HAP-1 (cell line): ENCODE data around the gene ADAMTS17.
"Not testable (repeated sequence)": the region's sequence is repeated elsewhere in the genome, so short reads cannot be mapped to it uniquely, and the experiment has no call there.

Source experiments
- DNase-seq, 2 experiments: peaks; one replicate each; pipeline ENCODE4 v3.0.0-alpha.2; 2016 to 2020; ENCODE audit warnings: low spot score in 2 of 2
- H3K27me3 ChIP-seq: fragments of 250-450 bp; sonication (Bioruptor Pico); 2 replicates; pipeline ENCODE4 v1.5.1; 2020; ENCODE audit warnings: low read depth, mild to moderate bottlenecking, moderate library complexity
- H3K36me3 ChIP-seq: fragments of 250-450 bp; sonication (Bioruptor Pico); replicated peaks from 2 replicates; pipeline ENCODE4 v1.5.1; 2020; ENCODE audit warnings: mild to moderate bottlenecking
- H3K4me1 ChIP-seq: fragments of 250-450 bp; sonication (Bioruptor Pico); 2 replicates; pipeline ENCODE4 v1.5.1; 2020; ENCODE audit warnings: mild to moderate bottlenecking
- H3K4me3 ChIP-seq: fragments of 250-450 bp; sonication (Bioruptor Pico); 2 replicates; pipeline ENCODE4 v1.5.1; 2020; ENCODE audit warnings: mild to moderate bottlenecking, moderate library complexity
- H3K9me3 ChIP-seq: fragments of 250-450 bp; sonication (Bioruptor Pico); 2 replicates; pipeline ENCODE4 v1.5.1; 2020; ENCODE audit warnings: mild to moderate bottlenecking, moderate library complexity
- in situ Hi-C: fragments of 300-500 bp; cut with MboI; formaldehyde crosslinking; loops from 3 replicates; pipeline ENCODE4 v1.14.3; 2020; ENCODE audit warnings: low sequenced_read_pairs, inconsistent platforms, mixed read lengths

The ADAMTS17 gene

DNA sequence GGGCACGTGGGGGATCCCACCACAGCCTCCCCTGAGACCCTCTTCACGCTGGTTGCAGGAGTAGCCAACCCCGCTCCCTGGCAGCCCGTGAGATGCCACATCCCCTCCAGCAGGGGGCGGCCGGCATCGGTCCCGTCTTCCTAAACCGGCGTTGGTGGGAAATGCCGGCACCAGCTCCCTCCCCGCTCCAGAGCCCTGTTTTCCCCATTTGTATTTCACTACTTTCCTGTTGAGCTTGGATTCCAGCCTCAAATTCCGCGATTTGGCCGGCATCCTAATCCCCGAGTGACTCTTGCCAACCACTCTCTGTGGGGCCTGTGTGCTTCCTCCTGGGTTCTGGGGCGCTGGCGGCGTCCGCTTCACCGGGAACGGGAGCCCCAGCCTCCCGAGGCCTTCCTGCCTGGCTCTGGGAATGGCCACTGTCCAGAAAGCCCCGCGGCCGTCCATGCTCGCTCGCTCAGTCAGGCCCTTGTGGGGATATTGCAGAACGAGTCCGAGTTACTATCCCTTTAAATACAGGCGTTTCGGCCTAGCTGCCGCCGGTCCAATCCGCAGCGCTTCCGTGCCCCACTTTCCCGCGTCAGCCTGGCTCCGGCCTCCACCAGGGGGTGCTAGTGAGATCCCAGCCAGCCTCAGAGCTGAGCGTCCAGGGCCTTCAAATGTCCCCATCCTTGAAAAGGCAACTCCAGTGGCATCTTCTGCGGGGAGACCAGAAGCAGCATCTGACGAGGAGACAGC is 8.1 kb upstream of the ADAMTS17 start:
- no peaks in the 10 kb centered on the region for H3K36me3 ChIP-seq
- in situ Hi-C loops = loop anchor here (10.0 kb wide), 2 partner anchors 225 to 255 kb away; partner anchors contain the start of genes ASB7 and LINS1
- H3K4me1 ChIP-seq = no peaks in the 10 kb centered on the region
- no peaks in the 10 kb centered on the region for H3K9me3 ChIP-seq
- peak overlapping the region; percentile 35 for H3K4me3 ChIP-seq
- H3K27me3 ChIP-seq = 0 out of 2 replicates have a peak, but pooled peaks cover 2% of the 10 kb centered on the region
- DNase-seq = peak; percentile 63 to 92

DNA sequence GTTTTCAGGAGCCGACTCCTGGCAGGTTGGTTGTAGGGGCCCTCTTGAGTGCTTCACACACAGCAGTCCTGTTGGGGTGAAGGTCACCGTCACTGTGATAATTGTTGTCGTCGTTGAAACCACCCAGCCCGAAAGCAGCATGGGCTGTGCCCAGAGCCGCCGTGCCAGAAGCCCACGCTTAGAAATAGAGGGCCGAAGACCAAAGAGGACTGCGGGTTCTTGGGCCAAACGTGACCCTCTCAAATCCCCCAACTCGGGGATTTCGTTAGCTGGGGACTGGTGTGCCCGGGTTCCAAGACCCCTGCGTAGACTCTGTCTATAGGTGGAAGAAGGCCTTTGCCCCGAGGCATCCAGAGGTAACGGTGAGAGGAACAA is 7.5 kb upstream of the ADAMTS17 start:
- no peak for DNase-seq
- Histone ChIP-seq H3K27me3 (0 out of 2 replicates have a peak, but pooled peaks cover 2% of the 10 kb centered on the region), H3K9me3 (no peaks in the 10 kb centered on the region), H3K36me3 (no peaks in the 10 kb centered on the region), H3K4me3 (peak overlapping the region; percentile 35; the same call in 1 of the 2 replicates), H3K4me1 (no peaks in the 10 kb centered on the region)
- in situ Hi-C loops = loop anchor here (10.0 kb wide), 2 partner anchors 225 to 255 kb away; partner anchors contain the start of genes ASB7 and LINS1

DNA sequence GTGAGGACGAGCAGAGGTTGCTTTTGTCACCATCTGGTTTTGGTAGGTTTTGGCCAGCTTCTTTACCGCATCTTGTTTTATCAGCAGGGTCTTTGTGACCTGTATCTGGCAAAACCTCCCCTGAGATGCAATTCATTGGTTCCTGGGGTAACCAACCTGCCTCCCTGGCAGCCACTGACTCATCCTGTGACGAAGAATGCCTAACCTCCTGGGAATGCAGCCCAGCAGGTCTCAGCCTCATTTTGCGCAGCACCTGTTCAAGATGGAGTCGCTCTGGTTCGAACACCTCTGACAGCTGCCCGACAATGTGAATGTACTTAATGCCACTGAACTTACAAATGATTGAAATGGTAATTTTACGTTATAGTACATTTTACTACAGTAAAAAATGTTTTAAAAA is 6.8 kb upstream of the ADAMTS17 start:
- DNase-seq = no peak
- in situ Hi-C loops = loop anchor here (10.0 kb wide), 2 partner anchors 226 to 256 kb away; partner anchors contain the start of genes ASB7 and LINS1
- no peaks in the 10 kb centered on the region for H3K36me3 ChIP-seq
- no peaks in the 10 kb centered on the region for H3K9me3 ChIP-seq
- H3K27me3 ChIP-seq = 0 out of 2 replicates have a peak, but pooled peaks cover 2% of the 10 kb centered on the region
- H3K4me3 ChIP-seq = no peak overlapping the region
- no peaks in the 10 kb centered on the region for H3K4me1 ChIP-seq

DNA sequence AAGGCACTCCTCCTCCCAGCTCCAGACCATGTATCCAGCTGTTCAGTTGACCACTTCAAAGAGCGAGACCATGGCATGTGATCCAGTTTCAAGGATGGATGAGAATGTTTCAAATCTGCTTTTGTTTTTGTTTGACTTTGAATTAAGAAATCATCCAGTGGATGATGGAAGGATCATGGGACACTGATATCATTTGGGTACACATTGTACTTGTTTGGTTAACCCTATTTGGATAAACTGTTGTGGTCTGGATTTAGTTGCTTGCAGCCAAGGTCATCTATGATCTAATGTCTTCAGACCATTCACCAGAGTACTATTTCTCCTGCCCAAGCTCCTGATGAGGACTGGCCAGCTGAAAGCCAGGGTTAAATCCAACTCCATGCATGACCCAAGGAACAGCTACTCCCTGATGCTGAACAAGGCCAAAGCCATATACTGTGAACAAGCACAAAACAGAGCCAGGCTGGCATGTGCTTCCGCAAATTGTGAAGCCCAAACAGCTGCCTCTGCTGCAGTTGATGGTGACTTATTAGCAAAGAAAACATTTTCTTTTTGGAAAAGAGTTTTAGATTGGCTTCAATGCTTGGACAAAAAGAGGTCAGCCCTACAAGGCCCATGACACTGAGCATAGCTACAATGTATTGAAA is 5.2 kb upstream of the ADAMTS17 start:
- H3K4me1 ChIP-seq = peaks cover 4% of the 10 kb centered on the region; the same call in 1 of the 2 replicates
- no peak overlapping the region for H3K4me3 ChIP-seq
- DNase-seq = no peak
- in situ Hi-C loops = loop anchor here (10.0 kb wide), 2 partner anchors 228 to 258 kb away; partner anchors contain the start of genes ASB7 and LINS1
- H3K36me3 ChIP-seq = no peaks in the 10 kb centered on the region
- H3K9me3 ChIP-seq = no peaks in the 10 kb centered on the region
- no peaks in the 10 kb centered on the region for H3K27me3 ChIP-seq

DNA sequence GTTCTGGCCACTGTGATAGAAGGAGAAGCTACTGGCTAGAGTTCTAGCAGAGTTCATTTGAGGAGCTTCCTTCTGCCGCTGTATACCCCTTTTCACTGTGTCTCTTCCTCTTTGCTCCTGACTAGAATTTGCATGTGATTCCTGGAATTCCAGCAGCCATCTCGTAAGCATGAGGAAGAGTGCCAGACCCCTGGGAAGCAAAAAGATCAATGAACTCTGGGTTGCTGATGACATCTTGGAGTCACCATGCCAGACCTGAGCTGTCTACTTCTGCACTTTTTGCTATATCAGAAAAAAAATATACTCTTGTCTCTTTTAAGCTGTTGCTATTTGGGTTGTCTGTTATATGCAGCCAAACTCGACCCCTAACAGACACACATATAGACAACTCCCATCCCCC is 3.7 kb upstream of the ADAMTS17 start:
- Histone ChIP-seq H3K9me3 (no peaks in the 10 kb centered on the region), H3K27me3 (no peaks in the 10 kb centered on the region), H3K4me1 (peaks cover 4% of the 10 kb centered on the region; the same call in 1 of the 2 replicates), H3K36me3 (no peaks in the 10 kb centered on the region), H3K4me3 (no peak overlapping the region)
- DNase-seq = no peak
- in situ Hi-C loops = loop anchor here (10.0 kb wide), 2 partner anchors 229 to 259 kb away; partner anchors contain the start of genes ASB7 and LINS1

DNA sequence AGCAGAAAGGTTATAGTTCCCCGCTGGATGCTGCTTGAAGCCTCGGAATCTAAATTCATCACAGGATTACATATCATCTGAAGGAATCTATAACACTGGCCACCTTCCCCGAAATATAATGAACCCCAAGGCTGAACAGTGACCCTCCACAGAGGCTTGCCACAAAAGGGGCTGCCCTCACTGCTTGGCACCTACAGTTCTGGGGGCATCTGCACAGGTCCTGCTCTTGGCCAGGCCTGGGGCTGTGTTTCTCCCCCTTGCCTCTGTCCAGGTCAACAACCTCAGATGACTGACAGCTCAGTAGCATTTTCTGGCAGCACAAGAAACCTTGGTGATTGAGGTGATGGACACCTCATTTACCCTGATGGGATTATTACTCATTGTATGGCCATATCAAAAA is 1.5 kb upstream of the ADAMTS17 start:
- H3K27me3 ChIP-seq = no peaks in the 10 kb centered on the region
- H3K4me3 ChIP-seq = no peak overlapping the region
- in situ Hi-C loops = loop anchor here (10.0 kb wide), 2 partner anchors 232 to 262 kb away; partner anchors contain the start of genes ASB7 and LINS1
- H3K4me1 ChIP-seq = peaks cover 4% of the 10 kb centered on the region; the same call in 1 of the 2 replicates
- no peaks in the 10 kb centered on the region for H3K36me3 ChIP-seq
- DNase-seq = no peak
- no peaks in the 10 kb centered on the region for H3K9me3 ChIP-seq

DNA sequence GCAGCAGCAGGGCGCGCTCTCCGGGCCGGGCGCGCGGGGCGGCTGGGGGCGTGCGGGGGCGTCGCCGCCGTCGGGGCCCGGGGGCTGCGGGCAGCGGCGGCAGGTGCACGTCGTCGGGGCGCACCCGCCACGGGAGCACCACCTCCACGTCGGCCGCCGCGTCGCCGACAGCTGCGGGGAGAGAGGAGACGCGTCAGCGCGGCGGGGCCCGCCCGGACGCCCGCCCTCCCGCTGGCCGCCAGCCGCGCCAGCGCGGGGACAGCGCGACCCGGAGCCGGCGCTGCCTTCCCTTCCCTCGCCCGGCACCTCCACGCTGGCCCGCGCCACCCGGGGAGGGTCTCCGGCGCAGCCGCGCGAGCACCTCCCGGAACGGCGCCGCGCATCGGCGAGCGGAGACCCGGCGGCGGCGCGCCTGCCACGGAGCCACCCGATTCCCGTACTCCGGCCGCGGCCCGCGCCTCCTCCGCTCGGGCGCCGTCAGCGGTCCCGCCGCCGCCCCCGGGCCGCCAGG is 481 bp downstream of the ADAMTS17 start:
- H3K9me3 ChIP-seq = no peaks in the 10 kb centered on the region
- H3K4me3 ChIP-seq = peak overlapping the region; percentile 71
- no peaks in the 10 kb centered on the region for H3K27me3 ChIP-seq
- no peak for DNase-seq
- in situ Hi-C loops = loop anchor here (10.0 kb wide), 2 partner anchors 234 to 264 kb away; partner anchors contain the start of genes ASB7 and LINS1
- H3K36me3 ChIP-seq = no peaks in the 10 kb centered on the region
- peaks cover 4% of the 10 kb centered on the region; the same call in 1 of the 2 replicates for H3K4me1 ChIP-seq

DNA sequence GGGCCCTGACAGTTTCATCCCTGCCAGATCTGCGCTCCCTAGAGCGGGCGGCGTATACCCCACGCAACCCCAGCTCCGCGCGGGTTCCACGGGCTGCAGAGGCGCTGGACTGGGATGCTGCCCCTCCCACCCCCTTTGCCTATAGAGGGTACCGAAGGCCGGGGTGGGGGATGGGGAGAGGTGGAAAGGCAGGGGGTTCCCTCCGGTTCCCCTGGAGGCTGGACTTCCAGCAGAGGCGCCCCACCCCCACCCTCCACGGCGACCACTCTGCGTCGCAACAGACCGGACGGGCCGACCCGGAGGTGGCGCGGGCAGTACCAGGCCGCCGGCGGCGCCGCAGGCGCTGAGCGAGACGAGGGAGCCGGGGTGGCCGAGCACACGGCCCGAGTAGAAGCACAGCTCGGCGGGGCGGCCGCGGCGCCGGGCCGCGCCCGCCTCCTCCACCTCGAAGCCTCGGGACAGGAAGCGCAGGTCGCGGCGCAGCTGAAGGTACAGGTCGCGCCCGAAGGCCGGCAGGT is 995 bp downstream of the ADAMTS17 start:
- Histone ChIP-seq H3K36me3 (no peaks in the 10 kb centered on the region), H3K4me1 (peaks cover 4% of the 10 kb centered on the region; the same call in 1 of the 2 replicates), H3K9me3 (no peaks in the 10 kb centered on the region), H3K4me3 (peak overlapping the region; percentile 15), H3K27me3 (no peaks in the 10 kb centered on the region)
- peak in 1 of 2 experiments; percentile 20 for DNase-seq
- in situ Hi-C loops = loop anchor here (10.0 kb wide), 2 partner anchors 234 to 264 kb away; partner anchors contain the start of genes ASB7 and LINS1

DNA sequence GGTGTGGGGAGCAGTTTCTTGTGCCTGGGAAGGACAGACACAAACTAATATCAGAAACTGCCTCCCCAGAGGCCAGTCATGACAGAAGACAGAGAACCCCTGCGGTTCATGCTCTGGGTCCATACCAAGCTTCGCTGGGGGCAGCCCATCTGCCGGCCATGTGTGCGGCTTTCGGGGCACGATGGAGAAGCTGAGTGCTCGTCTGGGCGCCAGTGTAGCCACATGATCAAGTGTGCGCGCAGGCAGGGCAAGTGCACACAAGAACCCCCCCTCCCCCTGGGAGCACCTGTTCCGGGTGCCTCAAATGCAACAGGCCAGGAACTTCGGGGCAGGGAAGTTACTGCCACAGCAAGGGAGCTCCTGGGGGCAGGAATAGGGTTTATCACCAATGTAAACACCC is 1.8 kb downstream of the ADAMTS17 start:
- no peak for DNase-seq
- in situ Hi-C loops = loop anchor here (10.0 kb wide), 2 partner anchors 235 to 265 kb away; partner anchors contain the start of genes ASB7 and LINS1

DNA sequence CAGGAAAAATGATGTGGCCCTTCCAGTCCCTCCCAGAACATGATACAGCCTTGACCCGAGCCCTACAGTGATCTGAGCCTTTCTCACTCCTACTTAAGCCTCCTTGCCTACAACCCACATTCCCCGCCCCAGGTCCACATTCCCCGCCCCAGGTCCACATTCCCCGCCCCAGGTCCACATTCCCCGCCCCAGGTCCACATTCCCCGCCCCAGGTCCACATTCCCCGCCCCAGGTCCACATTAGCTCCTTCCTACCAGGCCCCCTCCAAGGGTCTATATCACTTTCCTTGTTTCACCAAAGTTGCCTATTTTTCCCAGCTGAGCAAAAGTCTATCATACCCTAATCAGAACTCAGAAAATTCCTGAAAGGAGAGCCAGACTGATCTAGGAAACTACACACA is 2.3 kb downstream of the ADAMTS17 start:
- in situ Hi-C loops, H3K4me3 ChIP-seq: not testable (repeated sequence)

More for the DNA sequence above, 1.8 kb downstream of the ADAMTS17 start:
- no peaks in the 10 kb centered on the region for H3K27me3 ChIP-seq
- no peaks in the 10 kb centered on the region for H3K36me3 ChIP-seq
- H3K9me3 ChIP-seq = no peaks in the 10 kb centered on the region
- H3K4me3 ChIP-seq = no peak overlapping the region
- H3K4me1 ChIP-seq = peaks cover 4% of the 10 kb centered on the region; the same call in 1 of the 2 replicates

DNA sequence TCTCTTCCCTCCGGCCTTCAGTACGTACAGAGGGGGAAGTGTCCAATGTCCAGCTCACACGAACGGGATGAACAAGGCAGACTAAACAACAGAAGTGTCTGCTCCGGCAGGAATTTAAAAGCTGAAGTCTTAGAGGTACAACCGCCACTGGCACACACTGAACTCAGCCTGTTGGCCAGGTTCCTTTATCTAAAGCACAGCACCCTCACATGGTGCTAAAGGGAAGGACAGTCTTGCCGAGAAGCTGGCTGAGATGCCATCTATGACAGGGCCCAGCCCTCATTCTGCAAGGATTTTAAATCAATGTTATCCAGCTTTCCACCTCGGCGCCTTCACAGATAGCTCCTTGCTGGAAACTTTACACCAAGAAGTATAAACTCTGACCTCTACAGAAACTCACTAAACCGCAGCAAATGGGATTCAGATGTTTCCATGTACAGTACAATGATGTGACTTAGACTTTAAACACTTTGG is 2.8 kb downstream of the ADAMTS17 start:
- H3K9me3 ChIP-seq = no peaks in the 10 kb centered on the region
- no peaks in the 10 kb centered on the region for H3K36me3 ChIP-seq
- H3K4me1 ChIP-seq = peaks cover 4% of the 10 kb centered on the region; the same call in 1 of the 2 replicates
- no peaks in the 10 kb centered on the region for H3K27me3 ChIP-seq
- in situ Hi-C loops = no loop called here
- no peak overlapping the region for H3K4me3 ChIP-seq
- peak; percentile 51 to 69 for DNase-seq

More for the DNA sequence above, 2.3 kb downstream of the ADAMTS17 start:
- H3K36me3 ChIP-seq, H3K9me3 ChIP-seq, H3K4me1 ChIP-seq, H3K27me3 ChIP-seq, DNase-seq: not testable (repeated sequence)

DNA sequence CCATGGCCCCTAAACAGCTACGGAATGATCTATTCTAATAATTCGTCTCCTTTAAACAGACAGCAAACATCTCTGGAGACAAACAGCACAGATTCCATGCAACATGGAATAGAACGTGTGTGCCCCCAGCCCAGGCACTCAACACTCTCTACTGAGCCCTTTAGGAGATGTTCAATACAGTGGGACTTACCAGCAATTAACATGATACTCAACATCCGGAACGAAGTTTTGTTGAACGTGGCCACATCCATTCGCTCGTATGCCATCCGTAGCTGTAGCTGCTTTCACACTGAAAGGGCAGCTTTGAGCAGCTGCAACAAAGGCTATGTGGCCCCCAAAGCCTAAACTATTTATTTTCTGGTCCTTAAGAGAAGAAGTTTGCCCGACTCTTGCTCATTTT is 3.5 kb downstream of the ADAMTS17 start:
- Histone ChIP-seq H3K9me3 (no peaks in the 10 kb centered on the region), H3K27me3 (no peaks in the 10 kb centered on the region), H3K36me3 (no peaks in the 10 kb centered on the region), H3K4me3 (no peak overlapping the region), H3K4me1 (peaks cover 4% of the 10 kb centered on the region; the same call in 1 of the 2 replicates)
- in situ Hi-C loops = no loop called here
- DNase-seq = no peak
